ENCODE results near the gene LGALS7. TPM values are rescaled to one million over a fixed set of nuclear protein-coding genes. Genes with fewer than 3 reads are reported as not detected.

Gene LGALS7
- total RNA-seq, 1 donor from 2014 or later: not detected

DNA sequence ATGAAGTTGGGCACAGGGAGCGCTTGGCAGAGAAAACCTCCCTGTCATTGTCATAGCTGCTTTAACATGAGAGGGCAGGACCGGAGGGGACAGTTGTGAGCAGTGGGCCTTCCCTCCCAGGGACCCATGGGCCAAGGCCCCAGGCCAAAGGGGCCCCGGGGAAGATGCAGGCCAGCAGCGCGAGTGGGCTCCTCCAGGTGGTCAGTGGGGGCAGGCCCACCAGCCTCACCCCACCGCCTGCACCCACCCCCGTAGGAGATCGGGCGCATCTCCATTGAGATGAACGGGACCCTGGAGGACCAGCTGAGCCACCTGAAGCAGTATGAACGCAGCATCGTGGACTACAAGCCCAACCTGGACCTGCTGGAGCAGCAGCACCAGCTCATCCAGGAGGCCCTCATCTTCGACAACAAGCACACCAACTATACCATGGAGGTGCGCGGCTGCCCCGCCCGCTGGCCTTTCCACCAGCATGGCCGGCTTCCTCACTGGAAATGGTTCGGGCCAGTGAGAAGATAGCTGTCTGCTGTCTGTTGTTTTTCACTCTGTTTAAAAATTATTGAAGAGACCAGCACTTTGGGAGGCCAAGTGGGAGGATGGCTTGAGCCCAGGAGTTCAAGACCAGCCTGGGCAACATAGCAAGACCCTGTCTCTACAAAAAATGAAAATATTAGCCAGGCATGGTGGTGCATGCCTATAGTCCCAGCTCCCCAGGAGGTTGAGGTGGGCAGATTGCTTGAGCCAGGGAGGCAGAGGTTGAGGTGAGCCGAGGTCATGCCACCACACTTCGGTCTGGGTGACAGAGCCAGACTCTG lies 47.6 kb downstream of the LGALS7 start:
- DNase-seq: no peak

DNA sequence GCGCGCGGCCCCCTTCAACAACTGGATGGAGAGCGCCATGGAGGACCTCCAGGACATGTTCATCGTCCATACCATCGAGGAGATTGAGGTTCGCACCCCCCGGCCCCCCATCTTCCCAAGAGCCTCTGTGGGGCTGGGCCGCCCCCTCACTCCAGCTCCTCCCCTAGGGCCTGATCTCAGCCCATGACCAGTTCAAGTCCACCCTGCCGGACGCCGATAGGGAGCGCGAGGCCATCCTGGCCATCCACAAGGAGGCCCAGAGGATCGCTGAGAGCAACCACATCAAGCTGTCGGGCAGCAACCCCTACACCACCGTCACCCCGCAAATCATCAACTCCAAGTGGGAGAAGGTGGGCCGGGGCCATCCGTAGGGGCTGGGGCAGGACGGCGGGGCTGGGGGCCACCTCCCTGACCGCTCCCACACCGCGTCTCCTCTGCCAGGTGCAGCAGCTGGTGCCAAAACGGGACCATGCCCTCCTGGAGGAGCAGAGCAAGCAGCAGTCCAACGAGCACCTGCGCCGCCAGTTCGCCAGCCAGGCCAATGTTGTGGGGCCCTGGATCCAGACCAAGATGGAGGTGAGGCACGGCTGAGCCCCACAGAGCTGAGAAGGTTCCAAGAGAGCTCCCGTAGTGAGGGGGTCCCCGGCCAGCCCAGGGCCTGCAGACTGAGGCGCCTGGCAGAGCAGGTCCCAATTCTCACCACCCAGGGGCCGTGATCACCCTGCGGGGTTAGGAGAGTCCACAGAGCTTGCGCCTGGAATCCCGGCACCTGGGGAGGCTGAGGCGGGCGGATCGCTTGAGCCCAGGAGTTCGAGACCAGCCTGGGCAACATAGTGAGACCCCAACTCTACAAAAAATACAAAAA lies 49.1 kb downstream of the LGALS7 start:
- no peak for DNase-seq

DNA sequence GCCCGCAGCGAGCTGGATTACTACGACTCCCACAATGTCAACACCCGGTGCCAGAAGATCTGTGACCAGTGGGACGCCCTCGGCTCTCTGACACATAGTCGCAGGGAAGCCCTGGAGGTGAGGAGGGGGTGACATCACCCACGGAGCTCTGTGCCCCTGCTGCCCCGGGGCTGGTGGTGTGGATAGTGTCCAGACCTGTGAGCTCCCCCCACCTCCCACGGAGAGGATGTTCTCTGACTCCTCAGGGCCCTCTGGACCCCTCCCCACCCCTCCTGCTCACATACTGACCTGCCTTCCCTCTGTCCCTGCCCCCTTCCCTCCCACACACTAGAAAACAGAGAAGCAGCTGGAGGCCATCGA lies 49.7 kb downstream of the LGALS7 start:
- no peak for DNase-seq

DNA sequence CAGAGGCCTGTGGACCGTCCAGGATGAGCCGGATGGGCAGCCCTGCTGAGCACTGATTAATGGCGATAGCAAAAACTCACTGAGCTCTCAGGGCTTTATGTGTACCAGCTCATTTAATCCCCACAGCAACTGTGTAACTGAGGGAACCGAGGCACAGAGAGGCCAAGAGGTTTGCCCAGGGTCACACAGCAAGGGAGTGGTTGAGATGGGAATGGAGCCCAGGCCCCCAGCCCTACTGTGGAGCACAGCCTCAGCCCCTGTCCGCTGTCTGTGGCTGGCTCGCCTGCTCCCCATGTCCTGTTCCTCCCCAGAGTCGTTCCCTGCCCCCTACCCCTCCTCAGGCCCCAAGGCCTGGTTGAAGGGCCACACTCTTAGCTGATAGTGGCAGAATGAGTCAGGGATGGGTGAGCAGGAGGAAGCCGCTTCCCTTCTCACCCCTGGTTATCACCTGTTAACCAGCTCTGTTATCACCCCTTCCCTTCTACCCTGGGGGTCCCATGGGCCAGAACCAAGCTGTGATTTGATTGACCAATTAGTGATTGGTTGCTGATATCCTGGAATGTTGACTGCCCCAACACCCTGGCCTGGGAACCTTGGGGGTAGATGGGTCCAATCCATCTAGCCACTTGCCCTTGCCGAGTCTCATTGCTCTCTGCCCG lies 50.2 kb downstream of the LGALS7 start:
- DNase-seq: no peak

DNA sequence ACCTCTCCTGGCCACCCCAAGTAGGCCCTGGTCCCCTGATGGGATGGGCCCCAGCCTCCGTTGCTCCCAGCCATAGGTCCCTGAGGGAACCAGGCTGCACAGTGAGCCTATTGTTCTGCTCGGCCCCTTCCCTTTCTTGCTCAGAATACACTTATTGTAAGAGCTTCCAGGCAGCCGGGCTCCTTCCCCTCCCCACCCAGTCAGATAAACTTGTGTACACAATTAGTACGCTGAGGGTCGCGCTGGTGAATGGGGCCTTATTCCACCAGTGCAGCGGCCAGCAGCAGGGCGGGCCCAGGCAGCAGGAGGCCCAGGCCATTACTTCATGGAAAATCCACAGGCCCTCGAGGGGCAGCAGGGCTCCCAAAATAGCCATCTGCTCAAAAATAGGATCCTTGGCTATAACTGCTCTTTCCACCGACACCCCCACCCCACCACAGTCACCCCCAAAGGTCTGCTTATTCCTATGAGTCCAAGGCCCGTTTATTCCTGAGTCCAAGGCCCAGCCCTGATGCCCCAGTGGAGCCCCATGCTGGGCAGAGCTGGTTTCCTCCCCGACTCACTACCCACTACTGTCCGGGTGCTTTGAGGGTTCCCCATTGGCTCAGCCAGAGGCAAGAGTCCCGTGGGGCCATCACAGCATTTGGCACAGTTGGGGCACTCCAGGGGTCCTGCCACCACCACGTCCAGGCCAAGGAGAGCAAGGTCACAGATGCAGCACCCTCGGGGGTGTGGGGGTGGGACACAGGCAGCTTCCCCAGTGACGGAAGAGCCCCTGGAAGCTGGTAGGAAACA lies 51.1 kb downstream of the LGALS7 start:
- no peak for DNase-seq

DNA sequence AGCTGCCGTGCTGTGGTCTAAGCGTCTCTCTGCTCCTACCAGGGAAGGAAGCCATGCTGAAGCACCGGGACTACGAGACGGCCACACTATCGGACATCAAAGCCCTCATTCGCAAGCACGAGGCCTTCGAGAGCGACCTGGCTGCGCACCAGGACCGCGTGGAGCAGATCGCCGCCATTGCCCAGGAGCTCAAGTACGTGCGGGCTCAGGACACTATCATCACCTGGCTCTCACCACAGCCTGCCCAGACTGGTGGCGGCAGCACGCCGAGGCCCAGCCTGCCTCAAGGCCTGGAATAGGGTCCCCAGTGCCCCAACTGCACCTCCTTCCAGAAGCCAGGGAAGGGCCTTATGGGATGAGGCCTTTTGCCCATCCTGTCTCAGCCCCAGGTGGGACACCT lies 51.8 kb downstream of the LGALS7 start:
- DNase-seq: no peak

Other genes with a start within 250 kb of the LGALS7 start
- gene MAP4K1, start 155.6 kb downstream of the LGALS7 start, total RNA-seq: 0.09 TPM in 1 of 2 replicates, not detected in the other
- gene EIF3K, start 154.3 kb downstream of the LGALS7 start, total RNA-seq: 350 and 735 TPM in 2 replicates
- 315 and 728 TPM in 2 replicates for gene ACTN4, start 125.9 kb downstream of the LGALS7 start, total RNA-seq
- 0.05 TPM in 1 of 2 replicates, not detected in the other for gene CAPN12, start 29.0 kb downstream of the LGALS7 start, total RNA-seq
- gene LGALS7B, start 15.7 kb upstream of the LGALS7 start, total RNA-seq: 1.4 TPM in 1 of 2 replicates, not detected in the other
- gene LGALS4, start 39.4 kb upstream of the LGALS7 start, total RNA-seq: not detected in 2 replicates
- gene ECH1, start 58.3 kb upstream of the LGALS7 start, total RNA-seq: 27.6 and 32.0 TPM in 2 replicates
- gene HNRNPL, start 76.5 kb upstream of the LGALS7 start, total RNA-seq: 293 and 327 TPM in 2 replicates
- 8.3 and 17.5 TPM in 2 replicates for gene RINL, start 104.8 kb upstream of the LGALS7 start, total RNA-seq
- gene SIRT2, start 126.1 kb upstream of the LGALS7 start, total RNA-seq: 118 and 122 TPM in 2 replicates
- gene NFKBIB, start 126.5 kb upstream of the LGALS7 start, total RNA-seq: 10.9 and 21.0 TPM in 2 replicates
- gene CCER2, start 138.7 kb upstream of the LGALS7 start, total RNA-seq: not detected in 2 replicates
- gene SARS2, start 157.2 kb upstream of the LGALS7 start, total RNA-seq: 16.7 and 22.2 TPM in 2 replicates
- gene MRPS12, start 157.4 kb upstream of the LGALS7 start, total RNA-seq: 47.5 and 52.8 TPM in 2 replicates
- gene FBXO17, start 202.2 kb upstream of the LGALS7 start, total RNA-seq: 15.6 and 17.9 TPM in 2 replicates